GM03348 (cell line): ENCODE results near the gene SLC2A11.

Experiments
- DNase-seq: peaks from one replicate; pipeline ENCODE4 v3.0.0; 2012; ENCODE audit warnings: low spot score

Gene SLC2A11

GRCh38 chr22:23832226-23833016, 25.3 kb upstream of the SLC2A11 start:
- no peak for DNase-seq

- no peak for DNase-seq
These were observed 24.5 kb upstream of the SLC2A11 start for GRCh38 chr22:23833017-23833751.

GRCh38 chr22:23833911-23834317, 23.8 kb upstream of the SLC2A11 start:
- no peak for DNase-seq

GRCh38 chr22:23834406-23834792, 23.3 kb upstream of the SLC2A11 start:
- no peak for DNase-seq

GRCh38 chr22:23834793-23835483, 22.7 kb upstream of the SLC2A11 start:
- no peak for DNase-seq

GRCh38 chr22:23835484-23836144, 22.1 kb upstream of the SLC2A11 start:
- no peak for DNase-seq

GRCh38 chr22:23836281-23836680, 21.4 kb upstream of the SLC2A11 start:
- DNase-seq: no peak

- no peak for DNase-seq
These were observed 20.8 kb upstream of the SLC2A11 start for GRCh38 chr22:23836692-23837495.

GRCh38 chr22:23837496-23837859, 20.2 kb upstream of the SLC2A11 start:
- no peak for DNase-seq

- no peak for DNase-seq
These were observed 19.6 kb upstream of the SLC2A11 start for GRCh38 chr22:23837911-23838680.

GRCh38 chr22:23838681-23839468, 18.8 kb upstream of the SLC2A11 start, which contains the start of gene DERL3:
Gene DERL3 (minus strand): TSS chr22:23839006. CDS start chr22:23838987, 19 bp downstream.
- peak; percentile 91 for DNase-seq

GRCh38 chr22:23840026-23840425, 17.6 kb upstream of the SLC2A11 start:
- DNase-seq: no peak

- DNase-seq: no peak
These were observed 16.4 kb upstream of the SLC2A11 start for GRCh38 chr22:23841292-23841691.

- DNase-seq: no peak
These were observed 15.8 kb upstream of the SLC2A11 start for GRCh38 chr22:23841736-23842445.

- DNase-seq: no peak
These were observed 15.1 kb upstream of the SLC2A11 start for GRCh38 chr22:23842599-23842998.

GRCh38 chr22:23844739-23845202, 12.9 kb upstream of the SLC2A11 start:
- no peak for DNase-seq

GRCh38 chr22:23845265-23846080, 12.2 kb upstream of the SLC2A11 start:
- no peak for DNase-seq

GRCh38 chr22:23846081-23846469, 11.6 kb upstream of the SLC2A11 start:
- DNase-seq: no peak
